GM18870 (cell line): ENCODE results near the gene MS4A8.
"Not testable (repeated sequence)": the region's sequence is repeated elsewhere in the genome, so short reads cannot be mapped to it uniquely, and the experiment has no call there.

Source experiments
- ATAC-seq: cut with Tn5 transposase; IDR thresholded peaks from one replicate; pipeline ENCODE4 v1.9.1; 2021; ENCODE audit warnings: moderate library complexity; ENCODE audit not compliant: unreplicated experiment

MS4A8 gene

DNA sequence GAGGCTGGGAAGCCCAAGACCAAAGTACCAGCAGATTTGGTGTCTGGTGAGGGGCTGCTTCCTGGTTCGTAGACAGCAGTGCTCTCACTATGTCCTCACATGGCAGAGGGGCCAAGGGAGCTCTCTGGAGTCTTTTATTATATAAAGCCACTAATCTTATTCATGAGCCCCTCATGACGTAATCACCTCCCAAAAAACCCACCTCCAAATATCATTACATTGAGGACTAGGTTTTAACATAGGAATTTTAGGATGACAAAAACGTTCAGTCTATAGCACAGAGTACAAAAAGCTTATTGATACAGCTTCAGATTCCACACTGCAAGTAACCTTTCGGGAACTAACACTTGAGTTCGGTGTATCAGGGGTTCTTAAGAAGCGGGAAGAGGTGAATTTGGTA lies 21.0 kb downstream of the MS4A8 start:
- ATAC-seq: no peak

- no peak for ATAC-seq
Measured at GRCh38 chr11:60724420-60724819, 25.0 kb downstream of the MS4A8 start, which contains the start of gene MS4A18. Gene MS4A18, plus strand, starts transcription at chr11:60724720.

DNA sequence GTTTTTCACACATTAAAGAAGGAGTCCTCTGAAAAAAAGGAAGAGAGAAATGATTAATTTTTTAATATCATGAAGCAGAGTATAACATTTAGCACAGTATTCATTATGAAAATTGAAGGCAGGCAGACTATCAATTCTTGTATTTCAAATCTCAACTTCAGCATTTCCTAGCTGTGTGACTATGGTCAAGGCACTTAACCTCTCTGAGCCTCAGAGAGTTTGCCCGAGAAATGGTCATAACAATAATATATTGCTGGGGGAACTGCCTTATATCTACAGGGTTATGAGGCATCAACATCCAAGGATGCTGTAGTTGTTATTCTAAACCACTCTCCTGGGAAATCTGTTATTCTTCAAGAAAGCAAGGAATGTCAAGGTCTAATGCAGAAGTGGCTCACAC lies 26.2 kb downstream of the MS4A8 start:
- no peak for ATAC-seq

GRCh38 chr11:60731586-60731985 lies 32.2 kb downstream of the MS4A8 start:
- ATAC-seq: no peak

- ATAC-seq: no peak
Measured at GRCh38 chr11:60734279-60734678, 34.9 kb downstream of the MS4A8 start.

- no peak for ATAC-seq
Measured at GRCh38 chr11:60739114-60739513, 39.7 kb downstream of the MS4A8 start.

DNA sequence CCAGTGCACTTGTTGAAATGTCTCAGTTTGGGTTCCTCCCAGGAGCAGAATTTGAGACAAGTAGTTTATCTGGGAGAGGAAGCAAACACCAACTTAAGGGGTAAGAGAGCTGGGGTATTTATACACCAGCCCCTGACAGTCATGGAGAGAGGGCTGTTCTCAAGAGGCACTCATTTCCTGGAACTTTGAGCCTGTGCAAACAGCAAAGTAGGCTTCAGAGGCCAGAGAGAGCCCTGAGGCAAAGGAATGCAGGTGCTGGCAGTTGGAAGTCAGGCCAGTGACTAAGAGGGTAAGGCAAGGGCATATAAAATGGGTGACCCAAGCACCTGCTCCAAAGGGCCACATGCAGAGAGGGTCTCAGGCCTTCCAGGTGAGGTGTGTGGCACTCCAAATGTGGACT lies 41.2 kb downstream of the MS4A8 start:
- no peak for ATAC-seq

DNA sequence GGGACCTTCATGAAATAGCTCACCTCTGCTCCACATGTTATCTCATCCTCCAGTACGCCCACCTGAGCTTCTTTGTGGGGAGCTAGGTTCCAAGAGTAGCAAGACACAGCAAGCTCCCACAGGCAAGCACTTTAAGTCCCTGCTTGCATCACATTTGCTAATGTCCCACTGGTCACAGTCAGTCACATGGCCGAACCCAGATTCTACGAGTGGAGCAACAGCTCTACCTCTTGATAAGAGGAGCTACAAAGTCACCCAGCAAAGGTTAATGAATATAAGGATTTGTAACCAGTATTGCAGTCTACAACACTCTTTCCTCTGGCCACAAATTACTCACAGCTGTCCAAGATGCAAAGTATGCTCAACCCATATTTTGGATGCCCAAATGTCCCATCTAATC lies 42.0 kb downstream of the MS4A8 start:
- no peak for ATAC-seq

GRCh38 chr11:60743058-60743457 lies 43.6 kb downstream of the MS4A8 start:
- ATAC-seq: no peak

DNA sequence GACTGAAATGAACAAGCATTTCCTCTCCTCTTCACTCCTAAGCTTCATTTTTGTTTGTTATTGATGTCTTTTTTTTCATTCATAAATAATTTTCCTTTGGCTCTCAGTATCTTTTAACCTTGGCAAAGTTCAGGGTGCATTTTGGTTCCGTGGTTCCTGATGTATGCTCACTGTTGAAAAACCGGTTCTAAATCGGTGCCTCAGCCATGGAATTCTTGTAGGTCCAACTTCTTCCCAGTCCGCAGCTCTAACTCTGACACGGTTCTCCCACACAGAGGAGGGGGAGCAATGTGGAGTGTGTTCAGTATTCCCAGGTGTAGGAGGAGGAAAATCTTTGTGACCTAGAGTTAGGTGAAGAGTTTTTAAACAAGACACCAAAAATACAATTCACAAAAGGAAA lies 44.7 kb downstream of the MS4A8 start:
- ATAC-seq: no peak

GRCh38 chr11:60747359-60747873 lies 48.0 kb downstream of the MS4A8 start:
- no peak for ATAC-seq

- no peak for ATAC-seq
Measured at GRCh38 chr11:60748225-60748624, 48.8 kb downstream of the MS4A8 start.

DNA sequence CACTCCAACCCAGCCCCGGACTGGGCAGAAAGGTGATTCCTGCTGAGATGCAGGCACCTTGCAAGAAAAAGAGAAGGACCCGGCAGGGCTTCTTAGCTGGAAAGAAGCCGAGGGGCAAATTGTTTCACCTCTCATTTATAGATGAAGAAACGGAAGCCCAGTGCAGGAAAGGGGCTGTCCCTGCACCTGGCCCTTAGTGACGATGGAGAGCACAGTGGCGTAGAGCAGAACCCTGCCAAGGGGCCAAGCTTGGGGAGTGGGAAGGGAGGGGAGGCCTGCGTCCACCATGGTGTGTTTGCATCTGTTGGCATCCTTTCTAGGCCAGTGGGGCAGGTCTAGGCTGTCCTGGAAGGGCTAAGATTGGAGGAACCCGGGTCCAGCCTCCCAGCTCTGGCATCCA lies 49.4 kb downstream of the MS4A8 start:
- ATAC-seq: no peak

GRCh38 chr11:60750911-60751310 lies 51.5 kb downstream of the MS4A8 start:
- ATAC-seq: no peak

DNA sequence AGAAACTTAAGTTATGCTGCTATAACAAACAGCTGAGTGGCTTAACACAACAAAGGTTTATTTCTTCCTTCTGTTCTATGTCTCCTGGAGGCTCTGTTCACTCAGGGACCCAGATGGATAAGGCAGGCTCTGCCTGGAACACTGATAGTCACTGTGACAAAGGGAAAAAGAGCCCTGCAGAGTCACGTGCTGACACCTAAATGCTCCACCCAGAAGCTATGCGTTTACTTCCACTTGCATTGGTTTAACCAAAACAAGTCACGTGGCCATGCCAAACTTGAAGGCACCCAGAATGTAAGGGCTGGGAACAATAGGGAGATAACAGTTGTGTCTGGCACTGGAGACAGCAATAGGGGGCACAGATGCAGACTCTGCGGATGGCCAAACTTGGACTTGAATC lies 53.9 kb downstream of the MS4A8 start:
- ATAC-seq: no peak

GRCh38 chr11:60754887-60755286 lies 55.5 kb downstream of the MS4A8 start:
- no peak for ATAC-seq

DNA sequence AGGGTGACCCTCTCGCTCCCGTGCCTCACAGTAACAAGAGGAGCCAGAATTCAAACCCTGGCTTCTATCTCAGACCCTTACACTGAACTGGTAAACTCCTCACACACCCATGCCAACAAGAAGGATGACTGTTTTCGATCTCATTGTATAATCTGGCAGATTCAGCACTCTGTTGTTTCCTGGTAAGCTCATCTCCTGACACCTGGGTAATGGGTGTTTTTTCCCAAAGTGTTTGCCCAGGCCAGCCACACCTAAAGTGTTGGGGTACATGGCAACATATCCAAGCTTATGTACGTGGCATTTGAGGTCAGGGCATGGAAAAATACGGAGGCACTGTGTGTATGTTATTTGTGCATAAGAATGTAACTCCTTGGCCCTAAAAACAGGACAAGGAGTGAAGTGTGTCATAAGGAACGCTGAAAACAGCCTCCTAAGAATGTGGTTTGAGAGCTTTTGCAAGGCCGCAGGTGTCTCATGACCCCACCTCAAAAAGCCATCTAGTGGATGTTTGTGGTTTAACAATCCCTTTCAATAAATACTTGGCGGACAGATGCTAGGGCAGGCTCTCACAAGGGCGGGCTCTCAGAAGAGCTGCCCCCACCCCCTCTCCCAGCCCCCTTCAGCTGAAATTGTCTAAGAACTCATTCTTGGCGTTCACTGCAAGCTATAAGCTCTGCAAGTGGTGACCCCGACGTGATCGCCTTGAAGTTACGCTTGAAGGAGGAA lies 57.1 kb downstream of the MS4A8 start, which contains the start of gene MS4A15:
Gene MS4A15, plus strand, starts transcription at position 561 of the 726 bp plus-strand sequence. CDS start 6,867 bp downstream, outside the sequence.
- no peak for ATAC-seq

DNA sequence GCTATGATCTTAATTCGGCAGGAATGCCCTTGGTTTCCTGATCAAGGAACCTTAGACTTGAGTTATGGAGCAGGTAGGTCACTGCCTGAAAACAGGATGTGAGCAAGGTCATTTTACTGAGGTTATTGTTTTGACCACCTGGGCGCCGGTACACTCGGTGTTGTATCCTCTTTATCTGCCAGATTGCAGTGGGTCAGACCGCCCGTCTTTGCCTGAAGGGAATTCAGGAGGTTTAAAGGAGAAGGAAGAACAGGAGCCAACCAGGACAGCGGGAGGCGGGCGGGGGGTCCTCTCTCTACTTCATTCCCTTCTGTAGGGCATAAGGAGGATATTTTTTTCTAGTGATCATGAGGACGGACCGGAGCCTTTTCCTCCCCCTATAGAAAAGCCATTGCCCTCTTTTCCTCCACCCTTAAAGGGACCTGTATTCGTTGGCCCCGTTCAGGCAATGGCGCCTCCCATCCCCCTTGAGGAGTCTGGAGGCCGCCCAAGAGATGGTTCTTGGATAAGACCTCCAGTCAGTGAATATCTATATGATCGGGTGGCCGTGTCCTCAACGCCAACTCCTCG lies 57.9 kb downstream of the MS4A8 start:
- no peak for ATAC-seq

DNA sequence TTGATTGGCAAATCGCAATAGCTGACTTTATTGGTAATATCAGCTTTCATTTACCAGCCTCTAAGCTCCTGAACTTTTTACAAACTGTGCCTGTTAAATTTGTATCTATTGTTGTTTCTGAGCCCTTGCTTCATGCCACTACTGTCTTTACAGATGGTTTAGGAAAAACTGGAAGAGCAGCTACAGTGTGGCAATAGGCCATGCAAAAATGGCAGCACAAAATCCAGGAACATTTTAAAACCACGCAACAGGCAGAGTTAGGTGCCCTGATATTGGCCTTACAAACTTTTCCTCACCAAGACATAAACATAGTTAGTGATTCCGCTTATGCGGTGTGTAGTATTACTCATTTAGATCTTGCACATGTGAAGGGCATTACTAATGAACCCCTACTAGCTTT lies 59.3 kb downstream of the MS4A8 start:
- not testable (repeated sequence) for ATAC-seq

- not testable (repeated sequence) for ATAC-seq
Measured at GRCh38 chr11:60759438-60760225, 60.2 kb downstream of the MS4A8 start.

GRCh38 chr11:60761436-60762190 lies 62.2 kb downstream of the MS4A8 start:
- peak; percentile 31 for ATAC-seq
